KBM-7 (cell line): ENCODE measurements around the gene LRBA.

Source experiments
- DNase-seq: peaks from one replicate; pipeline ENCODE4 v3.0.0-alpha.2; 2015
- in situ Hi-C: fragments of 300-500 bp; cut with MboI; formaldehyde crosslinking; loops from 2 replicates; pipeline ENCODE4 v1.14.3; 2020; ENCODE audit warnings: low sequenced_read_pairs, low pct_unique_long_range_greater_than_20kb, mixed read lengths

Gene LRBA

DNA sequence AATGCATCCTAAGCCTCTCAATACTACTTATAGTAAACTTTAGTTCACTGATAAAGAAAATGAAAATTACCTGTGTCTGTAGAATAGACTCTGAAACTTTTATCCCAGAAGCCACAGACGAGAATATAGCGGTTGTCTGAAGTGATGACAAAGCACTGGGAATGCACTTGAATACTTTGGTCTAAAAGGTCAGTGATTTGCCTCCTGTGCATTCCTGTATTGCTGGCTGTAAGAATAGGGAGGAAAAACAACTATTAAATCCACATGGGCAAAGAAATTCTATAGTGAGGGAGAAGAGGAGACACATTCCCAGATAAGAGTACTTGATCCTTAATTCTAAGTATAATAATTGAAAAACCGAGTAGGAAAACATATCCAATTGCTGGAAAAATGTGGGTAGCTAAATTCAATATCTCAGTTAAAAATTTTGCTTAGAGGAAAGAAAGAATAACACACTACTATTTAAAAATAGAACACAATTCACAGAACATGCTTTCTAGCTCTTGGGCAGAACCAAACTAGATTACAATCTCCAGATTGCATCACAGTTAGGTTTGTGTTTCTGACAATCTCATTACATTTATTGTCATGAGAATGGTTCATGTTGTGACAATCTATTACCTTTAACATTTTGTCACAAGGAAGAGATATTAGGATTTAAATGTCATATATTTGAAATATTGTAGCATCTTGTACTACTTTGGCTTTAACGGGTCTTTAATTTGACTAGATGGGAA lies 704.8 kb downstream of the LRBA start:
- in situ Hi-C loops: no loop called here
- DNase-seq: no peak

DNA sequence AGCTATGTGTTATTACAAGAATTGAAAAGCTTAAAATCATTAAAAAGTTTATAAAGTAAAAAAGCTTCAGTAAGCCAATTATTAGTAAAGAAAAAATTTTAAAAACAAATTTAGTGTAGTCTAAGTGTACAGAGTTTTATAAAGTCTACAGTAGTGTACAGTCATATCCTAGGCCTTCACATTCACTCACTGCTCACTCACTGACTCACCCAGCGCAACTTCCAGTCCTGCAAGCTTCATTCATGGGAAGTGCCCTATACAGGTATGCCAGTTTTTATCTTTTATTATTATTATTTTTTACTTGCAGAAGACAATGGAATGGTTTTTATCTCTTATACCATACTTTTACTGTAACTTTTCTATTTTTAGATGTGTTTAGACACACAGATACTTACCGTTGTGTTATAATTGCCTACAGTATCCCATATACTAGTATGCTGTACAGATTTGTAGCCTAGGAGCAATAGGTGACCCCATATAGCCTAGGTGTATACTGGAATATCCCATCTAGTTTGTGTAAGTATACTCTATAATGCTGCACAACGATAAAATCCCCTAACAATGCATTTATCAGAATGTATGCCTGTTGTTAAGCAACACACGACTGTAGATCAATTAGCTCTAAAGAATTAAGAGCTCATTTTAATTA lies 706.1 kb downstream of the LRBA start:
- DNase-seq: no peak
- in situ Hi-C loops: no loop called here

DNA sequence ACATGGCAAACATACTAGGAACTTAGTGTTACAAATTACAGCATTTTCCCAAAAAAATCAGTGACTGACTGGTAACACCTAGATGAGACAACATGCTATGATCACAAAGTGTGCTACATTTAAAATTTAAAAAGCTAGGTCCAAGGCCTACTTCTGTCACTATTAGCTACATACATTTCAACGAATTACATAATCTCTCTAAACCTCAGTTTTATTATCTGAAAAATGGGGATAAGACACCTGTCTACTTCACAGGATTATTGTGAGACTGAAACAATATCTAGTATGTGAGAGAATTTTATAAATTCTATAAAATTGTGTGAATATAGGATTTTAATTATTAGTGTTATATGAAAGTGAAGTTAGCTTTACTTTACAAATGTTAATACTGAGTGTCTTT lies 708.4 kb downstream of the LRBA start:
- in situ Hi-C loops: no loop called here

DNA sequence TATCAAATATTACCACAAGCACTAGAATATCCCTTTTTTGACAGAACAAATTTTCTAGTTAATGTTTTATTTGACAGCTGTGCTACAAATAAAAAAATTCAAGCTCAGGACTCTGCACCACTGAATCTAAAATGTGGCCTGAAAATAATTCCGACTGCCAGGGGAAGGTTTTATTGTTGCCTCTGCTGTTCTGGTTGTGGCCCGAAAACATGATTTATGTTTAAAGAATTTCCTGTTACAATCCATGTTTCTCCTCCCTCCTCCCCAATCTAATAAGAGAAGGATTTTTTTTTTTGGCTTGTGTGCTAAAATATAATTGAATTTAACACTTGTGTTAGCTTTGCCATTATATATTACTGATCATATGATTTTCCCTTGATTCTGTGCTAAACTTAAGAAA lies 709.1 kb downstream of the LRBA start:
- no peak for DNase-seq
- in situ Hi-C loops: no loop called here

More for the DNA sequence above, 708.4 kb downstream of the LRBA start:
- DNase-seq: no peak

DNA sequence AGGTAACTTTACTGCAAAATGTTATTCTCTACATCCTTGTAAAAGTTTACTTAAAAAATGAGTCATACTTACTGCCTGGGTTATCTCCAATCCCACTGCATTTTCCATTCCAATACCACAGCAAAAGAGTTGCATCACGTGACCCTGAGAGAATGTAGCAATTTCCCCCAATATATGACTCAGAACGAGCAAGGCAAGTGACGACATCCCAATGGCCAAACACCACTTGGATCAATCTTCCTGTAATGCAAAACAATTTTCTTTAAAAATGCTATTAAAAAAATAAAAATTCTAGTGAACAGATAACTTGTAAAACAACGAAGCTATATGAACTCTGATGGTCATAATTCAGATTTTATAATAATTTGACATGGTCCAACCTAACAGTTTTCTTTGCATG lies 712.5 kb downstream of the LRBA start:
- peak; percentile 45 for DNase-seq
- in situ Hi-C loops: no loop called here

DNA sequence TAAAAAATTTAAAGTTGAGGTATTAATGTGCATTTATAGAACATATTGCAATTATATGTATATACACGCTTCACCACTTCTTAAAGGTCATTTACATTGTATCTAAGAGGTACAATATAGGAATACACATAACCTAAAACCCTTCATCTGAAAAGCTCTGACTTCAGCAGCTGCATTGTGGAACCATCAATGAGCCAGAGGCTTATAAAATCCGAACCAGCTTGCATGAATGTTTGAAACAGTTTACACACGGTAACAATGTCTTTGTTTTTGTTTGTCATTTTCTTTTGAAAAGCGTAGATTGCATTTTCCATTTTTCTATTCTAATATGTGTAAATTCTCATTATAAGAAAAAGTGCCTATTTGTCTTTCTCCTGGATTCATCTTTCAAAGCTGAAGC lies 715.3 kb downstream of the LRBA start:
- in situ Hi-C loops: loop anchor here (25.0 kb wide), 1 partner anchor 562 kb away; no protein-coding TSS in a partner anchor
- no peak for DNase-seq

DNA sequence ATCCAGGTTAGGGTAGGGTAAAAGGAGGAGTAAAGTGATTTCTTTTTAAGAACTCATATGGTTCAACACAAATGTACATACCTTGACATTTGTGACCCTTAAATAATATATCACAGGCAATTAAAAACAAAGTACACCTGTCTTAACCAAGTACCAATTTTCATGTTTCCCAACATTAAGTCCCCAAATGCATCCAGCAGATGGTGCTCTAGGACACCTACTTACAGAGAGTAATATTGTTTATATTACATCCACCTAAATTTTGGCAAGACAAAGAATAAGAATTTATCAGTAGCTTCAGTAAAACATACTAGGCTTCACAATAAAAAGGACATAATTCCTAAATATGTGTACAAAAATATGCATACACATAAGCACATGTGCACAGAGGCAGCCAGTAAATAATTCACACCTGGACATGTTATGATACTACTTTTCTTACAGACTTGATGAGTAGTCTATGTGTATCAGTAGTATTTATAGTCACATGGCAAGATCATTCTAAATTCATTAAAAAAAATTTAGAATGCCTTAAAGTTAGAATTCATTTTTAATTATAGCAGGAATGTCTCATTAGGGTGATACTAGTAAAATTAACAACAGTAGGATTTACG lies 717.1 kb downstream of the LRBA start:
- peak; percentile 37 for DNase-seq
- in situ Hi-C loops: loop anchor here (25.0 kb wide), 1 partner anchor 564 kb away; no protein-coding TSS in a partner anchor

DNA sequence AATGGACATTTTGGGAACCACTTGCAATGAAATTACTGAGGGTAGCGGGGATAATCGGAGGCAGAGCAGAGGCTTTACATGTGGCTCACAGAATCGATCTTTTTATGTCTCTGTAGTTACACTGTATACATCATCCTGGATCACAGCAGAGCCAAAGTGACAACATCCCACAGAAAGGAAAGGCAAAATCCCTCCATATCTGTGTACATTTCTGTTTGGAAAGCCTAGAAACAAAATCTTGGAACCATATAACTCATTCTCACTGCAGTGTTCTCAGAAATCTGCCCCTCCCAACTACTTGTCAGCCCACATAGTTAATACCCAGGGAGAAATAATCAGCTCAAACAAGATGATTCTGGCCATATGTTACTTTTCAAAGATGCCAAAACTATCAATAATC lies 725.2 kb downstream of the LRBA start:
- in situ Hi-C loops: loop anchor here (25.0 kb wide), 1 partner anchor 572 kb away; no protein-coding TSS in a partner anchor
- DNase-seq: no peak

DNA sequence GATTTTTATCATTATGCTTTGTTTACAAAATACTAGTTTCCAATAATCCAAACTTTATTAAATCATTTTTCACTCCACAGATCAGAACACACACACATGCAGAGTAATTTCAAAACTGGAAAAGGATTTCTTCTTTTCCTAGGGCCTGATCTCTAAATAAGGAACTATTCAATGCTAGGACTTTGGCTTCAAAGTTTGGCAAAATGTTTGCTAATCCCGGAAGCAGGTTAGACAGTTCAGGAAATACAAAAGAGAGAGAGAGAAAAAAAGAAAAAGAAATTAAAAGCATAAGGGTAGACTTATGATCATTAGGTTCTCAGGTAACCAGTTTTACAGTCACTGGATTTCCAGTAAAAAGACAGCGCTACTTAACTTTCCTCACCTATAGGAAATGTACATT lies 725.9 kb downstream of the LRBA start:
- DNase-seq: no peak
- in situ Hi-C loops: loop anchor here (25.0 kb wide), 1 partner anchor 573 kb away; no protein-coding TSS in a partner anchor

DNA sequence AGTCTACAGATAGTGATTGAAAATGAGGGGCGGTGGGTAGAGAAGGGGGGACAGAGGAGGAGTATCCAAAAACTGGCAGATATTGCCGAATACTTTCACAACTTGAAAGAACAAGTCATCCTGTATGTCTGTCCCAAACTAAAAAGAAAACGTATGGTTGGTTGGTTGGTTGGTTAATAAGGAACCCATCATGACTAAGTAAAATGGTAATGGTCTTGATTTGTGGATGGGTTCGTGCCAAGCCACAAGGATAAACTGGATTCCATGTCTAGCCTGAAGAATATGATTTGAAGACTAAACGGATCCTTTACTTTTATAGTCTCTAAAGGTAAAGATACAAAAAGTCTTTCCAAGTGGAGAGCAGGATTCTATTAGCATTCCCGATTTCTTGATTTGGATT lies 728.4 kb downstream of the LRBA start:
- in situ Hi-C loops: loop anchor here (25.0 kb wide), 1 partner anchor 576 kb away; no protein-coding TSS in a partner anchor
- no peak for DNase-seq

DNA sequence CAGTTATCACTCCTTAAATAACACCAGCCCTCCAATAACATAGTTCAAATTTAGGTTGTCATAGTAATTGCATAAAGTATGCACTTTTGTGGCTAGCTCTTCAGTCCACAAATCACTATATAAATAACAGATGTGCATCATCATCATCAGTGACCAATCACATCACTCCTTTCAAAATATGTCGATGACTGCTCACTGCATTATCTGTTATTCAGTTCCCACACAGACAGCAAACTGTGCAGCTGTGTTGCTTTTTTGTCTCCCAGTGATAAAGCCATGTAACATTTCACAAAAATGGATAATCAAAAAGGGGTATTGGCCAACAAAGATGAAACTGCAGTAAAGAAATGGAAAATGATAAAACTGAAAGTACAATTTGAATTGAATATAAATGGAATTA lies 731.4 kb downstream of the LRBA start:
- in situ Hi-C loops: loop anchor here (25.0 kb wide), 1 partner anchor 579 kb away; no protein-coding TSS in a partner anchor
- DNase-seq: no peak

DNA sequence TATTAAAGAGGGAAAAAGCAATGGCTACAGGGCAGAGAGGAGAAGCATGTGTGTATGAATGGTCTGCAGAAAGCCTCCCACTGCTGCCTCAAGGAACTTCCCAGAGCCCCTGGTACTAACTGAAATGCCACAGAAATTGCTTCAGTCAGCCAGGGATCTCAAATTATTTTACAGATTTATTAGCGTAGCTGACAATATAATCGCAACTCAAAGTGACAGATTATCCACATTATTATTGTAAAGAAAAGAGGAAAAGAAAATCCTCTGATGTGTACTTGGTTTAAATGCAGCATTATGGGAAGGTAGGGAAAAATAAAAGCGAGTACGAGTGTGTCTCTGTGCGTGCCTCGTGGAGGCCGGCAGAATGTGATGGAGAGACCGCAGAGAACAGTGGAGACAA lies 734.1 kb downstream of the LRBA start:
- DNase-seq: no peak
- in situ Hi-C loops: loop anchor here (25.0 kb wide), 1 partner anchor 581 kb away; no protein-coding TSS in a partner anchor

DNA sequence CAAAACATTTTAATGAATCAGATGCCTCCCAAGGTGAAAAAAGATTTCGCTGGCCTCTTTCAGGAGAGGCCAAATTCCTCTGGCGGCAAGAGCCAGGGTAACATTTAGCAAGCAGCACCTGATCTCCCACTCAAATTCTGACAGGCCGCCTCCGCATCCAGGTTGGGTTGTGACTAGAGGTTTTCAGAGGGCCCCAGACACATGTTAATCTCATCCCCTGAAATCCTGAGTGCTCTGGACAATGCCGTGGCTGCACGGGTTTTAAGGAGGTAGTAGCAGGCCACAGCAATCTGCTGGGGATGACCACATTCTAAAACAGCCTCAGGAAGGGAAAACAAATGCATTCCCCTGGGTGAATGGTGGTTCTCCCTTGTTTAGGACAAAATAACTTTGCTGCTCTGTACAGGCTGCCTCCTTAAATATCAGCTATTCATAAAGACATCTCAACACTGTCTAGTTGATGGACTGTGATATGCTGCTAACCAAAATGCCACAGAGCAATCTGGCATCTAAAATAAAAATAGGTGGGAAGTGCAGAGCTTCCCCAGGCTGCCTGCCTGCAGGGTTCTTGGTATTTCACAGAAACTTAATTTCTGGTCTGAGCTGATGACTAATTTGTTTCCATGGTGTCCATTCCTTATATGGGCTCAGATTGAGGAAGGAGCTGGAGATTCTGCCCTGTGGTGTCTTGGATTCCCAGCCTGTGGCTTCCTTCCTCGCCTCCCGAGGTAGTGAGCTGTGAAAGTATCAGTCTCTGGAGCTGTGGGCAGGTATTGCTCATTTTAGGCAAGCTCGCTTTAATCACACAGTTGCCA lies 734.8 kb downstream of the LRBA start:
- peak; percentile 78 for DNase-seq
- in situ Hi-C loops: loop anchor here (25.0 kb wide), 1 partner anchor 582 kb away; no protein-coding TSS in a partner anchor

DNA sequence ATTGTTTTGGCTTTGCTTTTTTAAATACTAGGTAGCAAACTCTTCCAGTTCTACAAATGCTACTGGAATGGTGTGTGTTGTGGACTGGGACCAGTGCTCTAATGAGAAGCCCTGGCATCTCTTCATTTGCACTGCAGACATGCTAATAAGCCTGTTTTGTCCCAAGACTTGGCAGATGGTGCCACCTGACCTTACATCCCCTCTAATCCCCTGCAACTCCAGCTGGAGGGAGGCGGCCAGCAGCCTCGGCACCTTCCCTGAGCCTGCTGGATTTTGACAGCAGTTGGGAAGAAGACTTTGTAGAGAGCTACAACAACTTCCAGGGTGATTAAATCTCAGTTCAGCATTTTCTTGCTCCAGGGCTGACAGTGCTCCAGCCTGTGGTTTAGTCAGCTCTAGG lies 736.9 kb downstream of the LRBA start:
- in situ Hi-C loops: loop anchor here (25.0 kb wide), 1 partner anchor 584 kb away; no protein-coding TSS in a partner anchor

DNA sequence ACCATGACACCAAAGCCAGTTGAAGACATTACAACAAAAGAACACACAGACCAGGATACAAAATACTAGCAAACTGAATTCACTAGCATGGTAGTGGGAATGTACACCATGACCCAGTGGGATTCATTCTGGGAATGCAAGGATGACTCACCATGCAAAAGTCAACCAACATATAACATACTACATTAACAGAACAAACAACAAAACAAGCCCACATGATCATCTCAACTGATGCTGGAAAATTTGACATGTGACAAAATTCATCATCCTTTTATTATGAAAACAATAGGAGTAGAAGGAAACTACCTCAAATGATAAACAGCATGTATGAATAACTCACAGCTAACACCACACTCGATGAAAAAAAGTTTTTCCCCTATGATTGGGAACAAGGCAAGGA lies 746.6 kb downstream of the LRBA start:
- in situ Hi-C loops: no loop called here
- DNase-seq: no peak

More for the DNA sequence above, 736.9 kb downstream of the LRBA start:
- no peak for DNase-seq

DNA sequence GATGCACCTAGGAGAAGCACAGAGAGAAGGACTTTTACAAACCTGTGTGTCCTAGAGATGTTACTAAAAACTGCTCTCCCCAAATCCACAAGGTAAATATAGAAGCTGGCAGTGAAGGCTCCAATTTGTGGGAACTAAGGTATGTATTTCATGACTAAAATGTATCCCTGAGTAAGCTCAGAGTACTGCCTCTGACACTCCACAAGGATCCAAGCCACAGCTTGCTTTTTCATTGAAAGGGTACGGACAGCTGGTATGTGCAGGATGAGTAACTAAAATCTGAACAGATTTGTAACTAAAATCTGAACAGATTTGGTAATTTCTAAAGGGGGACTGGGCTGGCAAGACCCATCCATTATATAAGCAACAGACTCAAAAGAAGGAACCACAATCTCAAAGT lies 749.3 kb downstream of the LRBA start:
- no peak for DNase-seq
- in situ Hi-C loops: no loop called here

DNA sequence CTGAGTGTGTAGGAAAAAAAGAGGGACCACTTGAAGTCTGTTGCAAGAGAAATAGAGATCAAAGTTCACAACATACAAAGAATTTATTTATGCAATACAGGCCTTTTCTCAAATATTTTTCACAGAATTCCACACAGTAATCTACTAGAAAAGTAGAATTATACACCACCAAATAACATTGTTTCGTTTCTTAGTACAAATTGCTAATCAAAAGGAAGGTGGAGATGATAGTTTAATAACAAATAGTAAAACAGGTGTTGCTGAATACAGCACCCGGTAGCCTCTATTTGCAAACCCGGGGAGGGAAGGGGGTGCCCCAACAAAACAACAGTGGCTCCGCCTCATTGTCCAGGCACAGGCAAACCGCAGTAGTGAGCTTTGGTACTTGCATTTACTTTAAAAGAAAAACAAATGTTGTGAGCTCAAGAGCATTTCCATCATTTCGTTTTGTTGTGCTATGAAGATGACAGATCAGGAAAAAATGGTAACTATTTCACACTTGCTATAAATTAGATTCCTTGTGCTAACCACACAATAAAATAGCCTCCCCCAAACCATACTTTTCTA lies 750.4 kb downstream of the LRBA start:
- in situ Hi-C loops: no loop called here
- DNase-seq: no peak

DNA sequence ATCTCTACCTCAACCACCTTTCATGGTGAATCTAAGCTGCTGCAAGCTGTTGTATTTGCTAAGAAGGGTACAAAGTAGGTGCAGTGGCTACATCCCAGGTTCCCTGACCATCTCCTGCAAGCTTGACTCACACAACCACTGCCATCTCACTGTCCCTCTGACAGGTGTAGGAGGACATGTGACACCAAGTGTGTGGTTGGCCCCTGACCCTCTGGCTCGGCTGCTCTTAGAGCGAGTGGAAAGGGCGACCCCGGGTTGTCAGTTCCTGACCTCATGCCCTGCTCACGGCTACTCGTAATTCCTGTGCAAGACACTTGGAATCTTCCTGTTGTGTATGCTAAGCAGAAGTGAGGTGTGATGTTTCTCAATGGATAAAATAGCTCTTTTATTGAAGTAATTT lies 752.5 kb downstream of the LRBA start:
- DNase-seq: no peak
- in situ Hi-C loops: no loop called here

DNA sequence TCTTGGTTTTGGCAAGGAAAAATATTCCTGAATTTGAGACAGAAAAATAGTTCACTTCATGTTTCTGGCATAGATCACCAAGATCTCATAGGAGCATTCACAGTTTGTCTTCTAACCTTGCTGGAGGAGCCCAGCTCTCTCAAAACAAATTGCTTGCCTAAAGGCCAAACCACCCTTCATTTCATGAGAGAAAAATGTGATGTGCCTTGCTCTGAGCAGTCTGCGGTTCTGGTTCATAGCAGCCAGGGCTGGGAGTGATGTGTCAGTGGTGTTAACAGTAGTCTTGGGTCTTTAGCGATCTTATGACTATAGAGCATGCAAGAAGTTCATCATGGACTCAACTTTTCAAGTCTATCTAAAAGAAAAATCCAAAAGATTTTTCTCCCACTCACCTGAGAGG lies 753.5 kb downstream of the LRBA start:
- in situ Hi-C loops: no loop called here
- no peak for DNase-seq
